Kidney (tissue), 14 donors: ENCODE results near the gene UNC119. TPM values are rescaled to one million over a fixed set of nuclear protein-coding genes. Genes with fewer than 3 reads are reported as not detected.

ENCODE experiments used
- DNase-seq, 5 donors: peaks; one replicate each; pipeline ENCODE4 v3.0.0-alpha.2; 2013 to 2020
- FAIRE-seq: peaks from 2 replicates; lab custom pipeline; 2012; peaks lifted over from hg19 to GRCh38; lab: Jason Lieb, UNC
- H3K27ac ChIP-seq, 2 donors: one replicate each; pipeline ENCODE4 v1.7.0; 2013; ENCODE audit warnings: low read depth in 2 of 2, low read length in 2 of 2, inconsistent platforms in 1 of 2
- H3K27me3 ChIP-seq: one replicate; pipeline ENCODE4 v1.7.1; 2013; ENCODE audit warnings: low read length, inconsistent platforms; ENCODE audit not compliant: control insufficient read depth, insufficient read depth
- H3K36me3 ChIP-seq, 3 donors: one replicate each; pipeline versions ENCODE4 v1.7.0 to v1.7.1; 2013; ENCODE audit warnings: low read length in 3 of 3, control low read depth in 1 of 3, inconsistent platforms in 1 of 3; ENCODE audit not compliant: insufficient read depth in 3 of 3, control insufficient read depth in 2 of 3
- H3K4me1 ChIP-seq, 3 donors: one replicate each; pipeline versions ENCODE4 v1.7.0 to v1.7.1; 2013; ENCODE audit warnings: low read length in 3 of 3, inconsistent platforms in 1 of 3, low read depth in 1 of 3; ENCODE audit not compliant: control insufficient read depth in 2 of 3, insufficient read depth in 2 of 3
- H3K4me3 ChIP-seq, 3 donors: one replicate each; pipeline versions ENCODE4 v1.7.0 to v1.8.1; 2013; ENCODE audit warnings: low read length in 3 of 3, control low read depth in 1 of 3, inconsistent platforms in 1 of 3
- H3K9ac ChIP-seq, 3 donors: one replicate each; pipeline versions ENCODE4 v1.7.0 to v1.7.1; 2013; ENCODE audit warnings: low read length in 3 of 3, control low read depth in 1 of 3, inconsistent platforms in 1 of 3
- H3K9me3 ChIP-seq, 3 donors: one replicate each; pipeline versions ENCODE4 v1.7.0 to v1.7.1; 2013; ENCODE audit warnings: low read length in 3 of 3, control low read depth in 1 of 3, inconsistent platforms in 1 of 3; ENCODE audit not compliant: control insufficient read depth in 2 of 3, insufficient read depth in 1 of 3
- intact Hi-C: fragments of 100-400 bp; cut with DNase I; formaldehyde crosslinking; loops from one replicate; pipeline ENCODE4 v1.11.1; 2022
- polyA plus RNA-seq: library from polyadenylated mRNA; stranded (reverse); fragments of 350-450 nt; fragmentation: Illumina TruSeq; extraction: RNeasy Lipid Tissue Mini Kit (QIAGEN cat#74804); gene quantifications from one replicate; pipeline ENCODE4 v1.2.3, GENCODE V29; 2014; ENCODE audit warnings: low read depth, low replicate concordance; ENCODE audit not compliant: insufficient read depth
- total RNA-seq: library from RNA; stranded (reverse); fragmentation: NEBNext Ultra II Directional; extraction: Animal tissue kit (Norgen Biotek cat#: 25700); gene quantifications from one replicate; pipeline ENCODE4 v1.2.1, GENCODE V29; 2021
- TF ChIP-seq, protein P1 (sequence below): IDR thresholded peaks from 3 replicates; pipeline ENCODE4 v1.5.1; 2012; ENCODE audit warnings: mild to moderate bottlenecking, moderate library complexity, borderline replicate concordance; ENCODE audit not compliant: insufficient read depth; ENCODE audit errors: extremely low read depth
- donor health status: control.
- donor health status: control.
- donor health status: control.
- donor health status: control.
- donor health status: control.
- donor health status: DM: yes; HTN: yes; CAD: no.
- donor health status: Normal renal cell carcinoma (clear cell type).

The UNC119 gene
- total and polyA plus RNA-seq, 2 donors from 2014 or later, result 19.0 to 60.7 TPM

DNA sequence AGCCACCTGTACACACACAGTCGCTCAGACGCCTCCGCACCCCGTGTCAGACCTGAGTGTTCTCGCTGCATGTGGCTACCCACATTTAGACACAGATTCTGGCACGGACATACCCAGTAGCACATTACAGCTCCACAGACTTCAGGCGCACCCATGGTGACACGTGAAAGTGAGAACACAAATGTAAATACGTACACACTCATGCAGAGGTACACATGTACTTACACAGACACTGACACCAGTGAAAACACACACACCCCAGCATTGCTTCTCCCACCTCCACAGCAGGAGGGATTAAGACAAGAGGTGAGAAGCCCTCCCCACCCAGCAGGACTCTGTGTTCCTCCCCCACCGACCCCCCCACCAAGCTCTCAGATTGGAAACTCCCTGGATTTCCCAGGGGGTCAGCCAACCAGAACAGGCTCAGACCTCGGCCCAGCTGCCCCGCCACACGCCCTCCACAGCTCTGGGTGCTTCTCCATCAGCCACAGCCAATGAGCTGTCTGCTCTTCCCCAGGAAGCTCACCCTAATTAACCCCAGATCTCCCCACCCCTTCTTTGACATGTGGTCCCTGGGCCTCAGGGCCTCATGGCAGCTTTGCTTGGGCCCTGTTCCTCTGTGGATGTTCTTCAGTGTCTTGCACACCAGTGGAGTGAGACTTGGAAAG, 51.6 kb downstream of the UNC119 start:
- Histone ChIP-seq H3K4me1 (peaks cover 0 to 2% (median 0%) of the 10 kb centered on the region in 3 donors), H3K9me3 (no peaks in the 10 kb centered on the region), H3K36me3 (no peaks in the 10 kb centered on the region), H3K9ac (no peak overlapping the region), H3K27me3 (no peaks in the 10 kb centered on the region), H3K4me3 (no peak overlapping the region), H3K27ac (no peak overlapping the region)
- DNase-seq (peak in 4 of 5 donors; percentile 47 to 76 (median 59)), FAIRE-seq (no peak)
- intact Hi-C loops, result no loop called here
- TF ChIP-seq, protein P1, sequence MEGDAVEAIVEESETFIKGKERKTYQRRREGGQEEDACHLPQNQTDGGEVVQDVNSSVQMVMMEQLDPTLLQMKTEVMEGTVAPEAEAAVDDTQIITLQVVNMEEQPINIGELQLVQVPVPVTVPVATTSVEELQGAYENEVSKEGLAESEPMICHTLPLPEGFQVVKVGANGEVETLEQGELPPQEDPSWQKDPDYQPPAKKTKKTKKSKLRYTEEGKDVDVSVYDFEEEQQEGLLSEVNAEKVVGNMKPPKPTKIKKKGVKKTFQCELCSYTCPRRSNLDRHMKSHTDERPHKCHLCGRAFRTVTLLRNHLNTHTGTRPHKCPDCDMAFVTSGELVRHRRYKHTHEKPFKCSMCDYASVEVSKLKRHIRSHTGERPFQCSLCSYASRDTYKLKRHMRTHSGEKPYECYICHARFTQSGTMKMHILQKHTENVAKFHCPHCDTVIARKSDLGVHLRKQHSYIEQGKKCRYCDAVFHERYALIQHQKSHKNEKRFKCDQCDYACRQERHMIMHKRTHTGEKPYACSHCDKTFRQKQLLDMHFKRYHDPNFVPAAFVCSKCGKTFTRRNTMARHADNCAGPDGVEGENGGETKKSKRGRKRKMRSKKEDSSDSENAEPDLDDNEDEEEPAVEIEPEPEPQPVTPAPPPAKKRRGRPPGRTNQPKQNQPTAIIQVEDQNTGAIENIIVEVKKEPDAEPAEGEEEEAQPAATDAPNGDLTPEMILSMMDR, result no peak

DNA sequence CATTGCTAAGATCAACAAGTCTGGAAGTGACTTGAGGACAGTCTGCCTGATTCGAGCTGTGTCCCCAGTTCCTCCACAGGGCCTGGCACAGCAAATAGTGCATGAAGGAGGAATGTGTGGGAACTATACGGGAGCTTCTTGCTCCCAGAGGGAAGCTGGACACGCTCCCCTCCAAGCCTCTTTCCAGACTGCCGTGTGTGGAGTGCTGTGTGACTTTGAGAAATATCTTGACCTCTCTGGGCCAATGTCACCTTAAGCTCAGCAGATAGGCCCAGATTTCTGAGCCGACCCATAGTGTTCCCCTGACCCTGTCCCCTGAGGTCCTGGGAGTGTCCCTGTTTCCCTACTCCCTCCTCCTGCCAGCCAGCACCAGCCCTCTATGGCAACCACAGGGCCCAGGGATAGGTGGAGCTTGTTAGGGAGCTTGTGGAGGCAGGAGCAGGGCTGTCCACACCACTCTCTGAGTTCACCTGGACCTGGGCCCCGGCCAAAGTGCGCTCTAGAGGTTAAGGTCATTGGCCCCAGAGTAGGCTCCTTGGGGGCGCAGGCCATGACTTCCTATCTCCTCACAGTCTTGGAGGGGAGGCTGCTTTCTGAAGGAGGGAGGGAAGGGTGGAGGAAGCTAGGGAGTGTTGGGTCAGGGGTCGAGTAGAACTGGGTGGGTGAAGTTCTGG, 52.6 kb downstream of the UNC119 start:
- no peak for FAIRE-seq
- intact Hi-C loops, result loop anchor here (5.0 to 10.0 kb wide), 2 partner anchors 37 to 115 kb away; partner anchors contain the start of gene RSKR
- Histone ChIP-seq H3K27me3 (no peaks in the 10 kb centered on the region), H3K9ac (no peak overlapping the region), H3K4me3 (no peak overlapping the region), H3K36me3 (no peaks in the 10 kb centered on the region), H3K9me3 (no peaks in the 10 kb centered on the region), H3K27ac (no peak overlapping the region), H3K4me1 (peaks cover 0 to 2% (median 0%) of the 10 kb centered on the region in 3 donors)
- TF ChIP-seq, protein P1, result no peak
- peak in 1 of 5 donors; percentile 48 for DNase-seq

DNA sequence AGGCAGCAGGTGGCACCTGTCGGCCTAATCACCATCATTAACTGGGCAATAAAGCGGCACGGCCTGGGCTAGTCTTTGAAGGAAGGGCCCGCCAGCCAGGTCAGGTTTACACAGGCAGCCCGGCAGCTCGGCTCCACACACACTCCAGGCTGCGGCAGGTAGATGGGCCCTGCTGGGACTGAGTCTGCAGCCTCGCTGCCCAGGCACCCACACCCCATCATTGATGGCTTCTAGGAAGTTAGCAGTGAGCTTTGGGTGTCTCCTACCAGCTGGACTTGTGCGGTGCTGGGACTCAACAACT, 53.1 kb downstream of the UNC119 start:
- Histone ChIP-seq H3K27me3 (no peaks in the 10 kb centered on the region), H3K36me3 (no peaks in the 10 kb centered on the region), H3K9ac (no peak overlapping the region), H3K4me1 (peaks cover 0 to 2% (median 0%) of the 10 kb centered on the region in 3 donors), H3K27ac (no peak overlapping the region), H3K9me3 (no peaks in the 10 kb centered on the region), H3K4me3 (no peak overlapping the region)
- DNase-seq (peak in 2 of 5 donors; percentile 48 to 60), FAIRE-seq (no peak)
- TF ChIP-seq, protein P1, result no peak
- intact Hi-C loops, result loop anchor here (5.0 to 10.0 kb wide), 2 partner anchors 38 to 115 kb away; partner anchors contain the start of gene RSKR
